HepG2 (cell line): ENCODE results near the gene TRRAP. TPM values are rescaled to one million over a fixed set of nuclear protein-coding genes. Genes with fewer than 3 reads are reported as not detected.

ENCODE experiments used
- ATAC-seq: fragments of 200-7000 bp; cut with Tn5 transposase; 3 replicates; pipeline ENCODE4 v1.9.1; 2020; ENCODE audit warnings: mild to moderate bottlenecking, moderate library complexity
- BruUV-seq: library from RNA; stranded (reverse); fragments of 400-500 nt; replicated peaks from 2 replicates; lab custom pipeline; 2021; lab: Mats Ljungman, UMichigan
- CTCF ChIA-PET: fragments of 300-600 bp; formaldehyde crosslinking; extraction: SDS; loops from one replicate; lab custom pipeline; 2021; ENCODE audit warnings: low total read pairs, inconsistent platforms, low intra/inter-chr PET ratio; lab: Yijun Ruan, JAX
- POLR2A ChIA-PET: fragments of 350-600 bp; sonication (Branson Sonifier 250); formaldehyde crosslinking; loops from one replicate; lab custom pipeline; 2020; ENCODE audit warnings: antibody characterized with exemption, inconsistent platforms; lab: Yijun Ruan, JAX
- DNase-seq: peaks from one replicate; pipeline ENCODE4 v3.0.0-alpha.2; 2015; ENCODE audit warnings: low spot score
- FAIRE-seq: peaks from 3 replicates; lab custom pipeline; 2011; peaks lifted over from hg19 to GRCh38; lab: Jason Lieb, UNC
- H2AFZ ChIP-seq: one replicate; pipeline ENCODE4 v1.6.1; 2011; ENCODE audit warnings: low read length, inconsistent platforms
- H3K27ac ChIP-seq: fragments of 300-600 bp; 3 replicates; pipeline ENCODE4 v1.8.0; 2011; ENCODE audit warnings: mixed run types, mild to moderate bottlenecking, mixed read lengths, low read length, inconsistent platforms; ENCODE audit not compliant: insufficient read depth; ENCODE audit errors: extremely low read length
- H3K27me3 ChIP-seq, 2 experiments: fragments of 200-600 bp in 1 of 2; 2 replicates in 1 of 2; 3 replicates in 1 of 2; pipeline versions ENCODE4 v1.6.0 to v1.8.0; 2011; ENCODE audit warnings: low read length in 2 of 2, mild to moderate bottlenecking in 2 of 2, moderate library complexity in 2 of 2, inconsistent platforms in 1 of 2; ENCODE audit not compliant: insufficient read depth in 2 of 2, control insufficient read depth in 1 of 2
- H3K36me3 ChIP-seq, 2 experiments: fragments of 200-600 bp in 1 of 2; replicated peaks in 1 of 2; 2 replicates in 1 of 2; 3 replicates in 1 of 2; pipeline versions ENCODE4 v1.5.1 to v1.8.0; 2011; ENCODE audit warnings: low read length in 2 of 2, inconsistent platforms in 1 of 2; ENCODE audit not compliant: insufficient read depth in 2 of 2, control insufficient read depth in 1 of 2
- H3K4me1 ChIP-seq: 2 replicates; pipeline ENCODE4 v1.5.1; 2012; ENCODE audit warnings: low read length, inconsistent platforms; ENCODE audit not compliant: insufficient read depth
- H3K4me2 ChIP-seq: 2 replicates; pipeline ENCODE4 v1.6.0; 2011; ENCODE audit warnings: low read depth, low read length, inconsistent platforms
- H3K4me3 ChIP-seq, 3 experiments: fragments of 200-600 bp in 1 of 3; sonication (generic), shearing (Covaris generic) in 1 of 3; replicated peaks in 1 of 3; 2 replicates each; pipeline ENCODE4 v1.5.1; 2011 to 2016; ENCODE audit warnings: low read length in 3 of 3, inconsistent platforms in 2 of 3, low read depth in 2 of 3, mild to moderate bottlenecking in 2 of 3, control low read depth in 1 of 3, mixed read lengths in 1 of 3; ENCODE audit not compliant: insufficient read depth in 1 of 3
- H3K79me2 ChIP-seq: one replicate; pipeline ENCODE4 v1.6.1; 2011; ENCODE audit warnings: low read length, inconsistent platforms; ENCODE audit not compliant: insufficient read depth
- H3K9ac ChIP-seq: 2 replicates; pipeline ENCODE4 v1.6.0; 2011; ENCODE audit warnings: mild to moderate bottlenecking, low read depth, low read length, inconsistent platforms; ENCODE audit not compliant: insufficient read depth
- H3K9me3 ChIP-seq: 2 replicates; pipeline ENCODE4 v1.5.1; 2012; ENCODE audit warnings: mild to moderate bottlenecking, low read length
- H4K20me1 ChIP-seq: 2 replicates; pipeline ENCODE4 v1.6.0; 2011; ENCODE audit warnings: inconsistent platforms, mild to moderate bottlenecking, low read length, moderate library complexity; ENCODE audit not compliant: insufficient read depth
- FOSL2 ChIP-seq: sonication (generic); formaldehyde crosslinking; IDR thresholded peaks from 2 replicates; pipeline ENCODE4 v1.4.0; 2020; ENCODE audit warnings: missing genetic modification reagents
- FOXA1 ChIP-seq, 2 experiments: fragments of 450-650 bp in 1 of 2; sonication (generic) in 1 of 2; formaldehyde crosslinking in 1 of 2; IDR thresholded peaks; 2 replicates each; pipeline versions ENCODE4 v1.4.0 to v1.6.1; 2016 to 2020; ENCODE audit warnings: missing genetic modification reagents in 1 of 2
- GABPA ChIP-seq, 2 experiments: IDR thresholded peaks; 2 replicates each; pipeline ENCODE4 v1.6.1; 2011 to 2016; ENCODE audit warnings: low read depth in 2 of 2, low read length in 1 of 2, missing biosample characterization in 1 of 2, missing genetic modification characterization in 1 of 2
- HHEX ChIP-seq: IDR thresholded peaks from 2 replicates; pipeline ENCODE4 v1.6.1; 2016; ENCODE audit warnings: control low read depth
- MYNN ChIP-seq: sonication (generic); formaldehyde crosslinking; IDR thresholded peaks from 2 replicates; pipeline ENCODE4 v1.4.0; 2020; ENCODE audit warnings: mild to moderate bottlenecking, low read depth, missing genetic modification reagents
- ZNF660 ChIP-seq: sonication (generic); formaldehyde crosslinking; IDR thresholded peaks from 2 replicates; pipeline ENCODE4 v1.5.1; 2020; ENCODE audit warnings: mild to moderate bottlenecking, low read depth, missing genetic modification reagents, borderline replicate concordance
- WGBS: methylation state at CpG from one replicate; pipeline ENCODE4 v1.1.6; 2017; ENCODE audit warnings: low lambda C conversion rate; 5-methylcytosine and 5-hydroxymethylcytosine counted together
- in situ Hi-C: cut with HindIII; loops from 2 replicates; pipeline ENCODE4 v1.10.0; 2017; ENCODE audit warnings: low pct_unique_long_range_greater_than_20kb; ENCODE audit not compliant: extremely low pct_ligation_motif_present
- intact Hi-C: fragments of 100-400 bp; cut with micrococcal nuclease; formaldehyde crosslinking; loops from one replicate; pipeline ENCODE4 v1.10.0; 2022; ENCODE audit not compliant: unreplicated experiment
- polyA plus RNA-seq, 8 experiments: library from polyadenylated mRNA; depleted of rRNA in 3 of 8; stranded (reverse) in 7 of 8; unstranded in 1 of 8; fragments of >200 nt; fragmentation: Illumina TruSeq in 4 of 8; extraction: Trizol in 4 of 8; gene quantifications; 2 replicates each; pipeline versions ENCODE4 v1.2.1 to v1.2.3, GENCODE V29; 2011 to 2016; ENCODE audit warnings: low read depth in 4 of 8, missing spikeins in 1 of 8, mixed read lengths in 1 of 8; ENCODE audit not compliant: insufficient read depth in 1 of 8
- total RNA-seq, 5 experiments: library from RNA; depleted of rRNA; stranded (reverse); fragments of >200 nt; fragmentation: Illumina TruSeq; extraction: Trizol; gene quantifications; 2 replicates each; pipeline ENCODE4 v1.2.3, GENCODE V29; 2016; ENCODE audit warnings: low read depth in 1 of 5
- TF ChIP-seq, protein P1 (sequence below): sonication (generic); formaldehyde crosslinking; IDR thresholded peaks from 2 replicates; pipeline ENCODE4 v1.4.0; 2020; ENCODE audit warnings: missing genetic modification reagents, borderline replicate concordance
- TF ChIP-seq, protein P2 (sequence below): sonication (generic); formaldehyde crosslinking; IDR thresholded peaks from 2 replicates; pipeline ENCODE4 v1.4.0; 2020; ENCODE audit warnings: missing genetic modification reagents; ENCODE audit errors: not compliant biosample characterization

TRRAP gene
- total and polyA plus RNA-seq, 2 of the 13 experiments (the other 11 are each of a cell fraction or from before 2014, with no cell fraction given) = 8.6 to 10.5 TPM

DNA sequence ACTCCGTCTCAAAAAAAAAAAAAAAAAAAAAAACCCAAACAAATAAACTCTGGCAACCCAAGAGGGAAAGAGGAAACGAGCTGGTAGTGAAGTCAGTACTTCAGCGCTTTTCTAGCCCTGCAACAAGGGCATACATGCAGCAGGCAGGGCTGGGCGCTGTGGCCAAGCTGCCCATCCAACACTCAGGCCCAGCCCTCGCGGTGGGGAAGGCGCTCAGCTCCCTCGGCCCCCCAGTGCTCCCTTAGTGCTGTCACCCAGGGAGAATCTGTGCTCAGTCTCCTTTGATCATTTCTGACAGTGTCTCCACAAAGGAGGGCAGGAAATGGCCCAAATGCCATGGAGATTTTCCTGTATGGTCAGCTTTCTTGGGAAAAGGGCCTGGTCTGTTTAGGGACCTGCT is 168.4 kb downstream of the TRRAP start:
- Histone ChIP-seq H3K4me3 (no peak overlapping the region), H4K20me1 (no peaks in the 10 kb centered on the region), H3K4me2 (no peak overlapping the region), H3K27me3 (no peaks in the 10 kb centered on the region), H3K9me3 (no peaks in the 10 kb centered on the region), H2AFZ (no peak overlapping the region), H3K36me3 (peaks cover 6 to 56% of the 10 kb centered on the region in 2 experiments), H3K79me2 (no peaks in the 10 kb centered on the region), H3K4me1 (peaks cover 32% of the 10 kb centered on the region), H3K27ac (no peak overlapping the region), H3K9ac (no peak overlapping the region)
- TF ChIP-seq FOSL2 (CRISPR knock-in tag) (no peak), MYNN (CRISPR knock-in tag) (no peak), FOXA1 (IDR thresholded peaks at IDR 0.05) (no peak), FOXA1 (CRISPR knock-in tag; IDR thresholded peaks at IDR 0.05) (no peak), ZNF660 (CRISPR knock-in tag) (no peak), GABPA (IDR thresholded peaks at IDR 0.05; ENCODE audit: low read depth, low read length) (no peak), GABPA (CRISPR knock-in tag; IDR thresholded peaks at IDR 0.05; ENCODE audit: low read depth) (no peak), HHEX (no peak)
- TF ChIP-seq, protein P1, sequence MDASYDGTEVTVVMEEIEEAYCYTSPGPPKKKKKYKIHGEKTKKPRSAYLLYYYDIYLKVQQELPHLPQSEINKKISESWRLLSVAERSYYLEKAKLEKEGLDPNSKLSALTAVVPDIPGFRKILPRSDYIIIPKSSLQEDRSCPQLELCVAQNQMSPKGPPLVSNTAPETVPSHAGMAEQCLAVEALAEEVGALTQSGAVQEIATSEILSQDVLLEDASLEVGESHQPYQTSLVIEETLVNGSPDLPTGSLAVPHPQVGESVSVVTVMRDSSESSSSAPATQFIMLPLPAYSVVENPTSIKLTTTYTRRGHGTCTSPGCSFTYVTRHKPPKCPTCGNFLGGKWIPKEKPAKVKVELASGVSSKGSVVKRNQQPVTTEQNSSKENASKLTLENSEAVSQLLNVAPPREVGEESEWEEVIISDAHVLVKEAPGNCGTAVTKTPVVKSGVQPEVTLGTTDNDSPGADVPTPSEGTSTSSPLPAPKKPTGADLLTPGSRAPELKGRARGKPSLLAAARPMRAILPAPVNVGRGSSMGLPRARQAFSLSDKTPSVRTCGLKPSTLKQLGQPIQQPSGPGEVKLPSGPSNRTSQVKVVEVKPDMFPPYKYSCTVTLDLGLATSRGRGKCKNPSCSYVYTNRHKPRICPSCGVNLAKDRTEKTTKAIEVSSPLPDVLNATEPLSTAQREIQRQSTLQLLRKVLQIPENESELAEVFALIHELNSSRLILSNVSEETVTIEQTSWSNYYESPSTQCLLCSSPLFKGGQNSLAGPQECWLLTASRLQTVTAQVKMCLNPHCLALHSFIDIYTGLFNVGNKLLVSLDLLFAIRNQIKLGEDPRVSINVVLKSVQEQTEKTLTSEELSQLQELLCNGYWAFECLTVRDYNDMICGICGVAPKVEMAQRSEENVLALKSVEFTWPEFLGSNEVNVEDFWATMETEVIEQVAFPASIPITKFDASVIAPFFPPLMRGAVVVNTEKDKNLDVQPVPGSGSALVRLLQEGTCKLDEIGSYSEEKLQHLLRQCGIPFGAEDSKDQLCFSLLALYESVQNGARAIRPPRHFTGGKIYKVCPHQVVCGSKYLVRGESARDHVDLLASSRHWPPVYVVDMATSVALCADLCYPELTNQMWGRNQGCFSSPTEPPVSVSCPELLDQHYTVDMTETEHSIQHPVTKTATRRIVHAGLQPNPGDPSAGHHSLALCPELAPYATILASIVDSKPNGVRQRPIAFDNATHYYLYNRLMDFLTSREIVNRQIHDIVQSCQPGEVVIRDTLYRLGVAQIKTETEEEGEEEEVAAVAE = no peak
- TF ChIP-seq, protein P2, sequence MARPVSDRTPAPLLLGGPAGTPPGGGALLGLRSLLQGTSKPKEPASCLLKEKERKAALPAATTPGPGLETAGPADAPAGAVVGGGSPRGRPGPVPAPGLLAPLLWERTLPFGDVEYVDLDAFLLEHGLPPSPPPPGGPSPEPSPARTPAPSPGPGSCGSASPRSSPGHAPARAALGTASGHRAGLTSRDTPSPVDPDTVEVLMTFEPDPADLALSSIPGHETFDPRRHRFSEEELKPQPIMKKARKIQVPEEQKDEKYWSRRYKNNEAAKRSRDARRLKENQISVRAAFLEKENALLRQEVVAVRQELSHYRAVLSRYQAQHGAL (CRISPR knock-in tag) = no peak
- in situ Hi-C loops (no loop called here), intact Hi-C loops (no loop called here)
- BruUV-seq = no TSS peak
- ChIA-PET POLR2A (no interaction called here), CTCF (no interaction called here)
- FAIRE-seq (no peak), DNase-seq (no peak), ATAC-seq (no peak)
- 99% methylated on average over 8 of the region's 8 CpGs for WGBS
